Measurements from ENCODE around the gene UTP11.

- TF ChIP-seq CTCF (IDR thresholded peaks at IDR 0.05; ENCODE audit: poor library complexity, severe bottlenecking) (peak; percentile 36), SMC3 (conservative IDR thresholded peaks at IDR 0.05; ENCODE audit: poor library complexity) (peak; percentile 36), REST (IDR thresholded peaks at IDR 0.05; ENCODE audit: borderline replicate concordance) (peak; percentile 98), MXI1 (conservative IDR thresholded peaks at IDR 0.05; ENCODE audit: poor library complexity, severe bottlenecking) (peak; percentile 92), TAF1 (IDR thresholded peaks at IDR 0.05; ENCODE audit: low read depth) (peak; percentile 100), POLR2AphosphoS5 (IDR thresholded peaks at IDR 0.05) (peak; percentile 91), EZH2 (IDR thresholded peaks at IDR 0.05; ENCODE audit: borderline replicate concordance, insufficient read depth, low read length, poor library complexity, severe bottlenecking) (no peak), EP300 (conservative IDR thresholded peaks at IDR 0.05; ENCODE audit: poor library complexity, severe bottlenecking) (peak; percentile 50), RAD21 (conservative IDR thresholded peaks at IDR 0.05) (peak; percentile 28)
Observed at GRCh38 chr1:38012363-38013226, at the start of gene UTP11.
